SH-SY5Y (cell line): ENCODE data around the gene EDEM3.

ENCODE experiments used
- GATA2 ChIP-seq: IDR thresholded peaks from 2 replicates; pipeline ENCODE4 v1.6.1; 2011; ENCODE audit warnings: mild to moderate bottlenecking, low read depth, low read length
- GATA3 ChIP-seq: IDR thresholded peaks from 2 replicates; pipeline ENCODE4 v1.6.1; 2011; ENCODE audit warnings: low read depth, mild to moderate bottlenecking, low read length, moderate library complexity

- TF ChIP-seq GATA2 = no peak
- no peak for TF ChIP-seq GATA3
These were observed 52.8 kb downstream of the EDEM3 start for GRCh38 chr1:184701816-184702215.
